Activated CD8-positive, alpha-beta memory T cell treated with anti-CD3 and anti-CD28 coated beads for 1 hour (primary cell): ENCODE measurements around the gene TMPRSS5.
"Not testable (repeated sequence)": the region's sequence is repeated elsewhere in the genome, so short reads cannot be mapped to it uniquely, and the experiment has no call there.

Experiments
- DNase-seq, 2 donors: peaks; one replicate each; pipeline ENCODE4 v3.0.0-alpha.2; 2020; ENCODE audit warnings: low read depth in 1 of 2; ENCODE audit errors: extremely low read depth in 1 of 2

TMPRSS5 gene

GRCh38 chr11:113697756-113698407 lies 8.2 kb downstream of the TMPRSS5 start:
- DNase-seq = no peak

GRCh38 chr11:113697111-113697510 lies 9.0 kb downstream of the TMPRSS5 start:
- no peak for DNase-seq

- no peak for DNase-seq
Measured at GRCh38 chr11:113695207-113695606, 10.9 kb downstream of the TMPRSS5 start.

GRCh38 chr11:113694390-113694789 lies 11.7 kb downstream of the TMPRSS5 start:
- DNase-seq = no peak

- DNase-seq = no peak
Measured at GRCh38 chr11:113693030-113693429, 13.1 kb downstream of the TMPRSS5 start.

- no peak for DNase-seq
Measured at GRCh38 chr11:113690619-113691569, 15.2 kb downstream of the TMPRSS5 start.

GRCh38 chr11:113689768-113690618 lies 16.1 kb downstream of the TMPRSS5 start:
- no peak for DNase-seq

GRCh38 chr11:113685654-113686359 lies 20.3 kb downstream of the TMPRSS5 start:
- no peak for DNase-seq

- no peak for DNase-seq
Measured at GRCh38 chr11:113684496-113684895, 21.6 kb downstream of the TMPRSS5 start.

GRCh38 chr11:113683481-113684046 lies 22.5 kb downstream of the TMPRSS5 start:
- no peak for DNase-seq

GRCh38 chr11:113681711-113682413 lies 24.2 kb downstream of the TMPRSS5 start:
- no peak for DNase-seq

GRCh38 chr11:113681282-113681681 lies 24.8 kb downstream of the TMPRSS5 start:
- DNase-seq = no peak

GRCh38 chr11:113677685-113678084 lies 28.4 kb downstream of the TMPRSS5 start:
- DNase-seq = no peak

- no peak for DNase-seq
Measured at GRCh38 chr11:113675565-113675964, 30.5 kb downstream of the TMPRSS5 start.

- DNase-seq = no peak
Measured at GRCh38 chr11:113675003-113675561, 31.0 kb downstream of the TMPRSS5 start.

GRCh38 chr11:113674397-113674685 lies 31.8 kb downstream of the TMPRSS5 start:
- no peak for DNase-seq

- DNase-seq = no peak
Measured at GRCh38 chr11:113673550-113674396, 32.3 kb downstream of the TMPRSS5 start.

GRCh38 chr11:113671914-113672313 lies 34.2 kb downstream of the TMPRSS5 start:
- DNase-seq = not testable (repeated sequence)

GRCh38 chr11:113670831-113671215 lies 35.3 kb downstream of the TMPRSS5 start:
- DNase-seq = no peak
